K562 (cell line): Measurements from ENCODE around the gene NSMF. TPM values are rescaled to one million over a fixed set of nuclear protein-coding genes. Genes with fewer than 3 reads are reported as not detected.

Source experiments
- ATAC-seq: fragments of 200-7000 bp; cut with Tn5 transposase; 3 replicates; pipeline ENCODE4 v1.9.1; 2020; ENCODE audit warnings: moderate library complexity
- BruUV-seq: library from RNA; stranded (reverse); fragments of 400-500 nt; replicated peaks from 2 replicates; lab custom pipeline; 2021; lab: Mats Ljungman, UMichigan
- CTCF ChIA-PET: fragments of 300-600 bp; formaldehyde crosslinking; extraction: SDS; loops from one replicate; lab custom pipeline; 2021; ENCODE audit warnings: low intra/inter-chr PET ratio; lab: Yijun Ruan, JAX
- POLR2A ChIA-PET: fragments of 300-600, 350-650 bp; sonication (Branson Sonifier 250); formaldehyde crosslinking; extraction: SDS; loops from one replicate; lab custom pipeline; 2021; ENCODE audit warnings: antibody characterized with exemption, inconsistent platforms; lab: Yijun Ruan, JAX
- DNase-seq, 4 experiments: peaks; one replicate each; pipeline versions ENCODE4 v3.0.0 to v3.0.0-alpha.2; 2011 to 2018; ENCODE audit warnings: low spot score in 3 of 4, mixed read lengths in 3 of 4; ENCODE audit errors: extremely low read depth in 1 of 4
- FAIRE-seq: peaks from 2 replicates; lab custom pipeline; 2011; peaks lifted over from hg19 to GRCh38; lab: Jason Lieb, UNC
- H2AFZ ChIP-seq: 2 replicates; pipeline ENCODE4 v1.6.0; 2011; ENCODE audit warnings: low read depth, low read length, control low read depth, inconsistent platforms
- H3K27ac ChIP-seq: fragments of 200-600 bp; 3 replicates; pipeline ENCODE4 v1.8.0; 2011; ENCODE audit warnings: low read depth, mild to moderate bottlenecking, control low read depth, inconsistent platforms, low read length, moderate library complexity, mixed read lengths; ENCODE audit errors: extremely low read depth
- H3K27me3 ChIP-seq, 2 experiments: fragments of 300-600 bp in 1 of 2; 2 replicates in 1 of 2; 3 replicates in 1 of 2; pipeline versions ENCODE4 v1.6.0 to v1.8.0; 2011; ENCODE audit warnings: inconsistent platforms in 2 of 2, low read length in 2 of 2, mild to moderate bottlenecking in 1 of 2, mixed read lengths in 1 of 2, moderate library complexity in 1 of 2; ENCODE audit not compliant: control insufficient read depth in 2 of 2, insufficient read depth in 2 of 2
- H3K36me3 ChIP-seq: fragments of 300-600 bp; 3 replicates; pipeline ENCODE4 v1.8.0; 2011; ENCODE audit warnings: mild to moderate bottlenecking, low read length, inconsistent platforms; ENCODE audit not compliant: control insufficient read depth, insufficient read depth
- H3K4me1 ChIP-seq, 2 experiments: fragments of 200-600 bp in 1 of 2; replicated peaks in 1 of 2; 2 replicates in 1 of 2; 3 replicates in 1 of 2; pipeline versions ENCODE4 v1.5.1 to v1.8.0; 2011; ENCODE audit warnings: inconsistent platforms in 2 of 2, low read length in 2 of 2, mild to moderate bottlenecking in 1 of 2, mixed read lengths in 1 of 2, moderate library complexity in 1 of 2; ENCODE audit not compliant: control insufficient read depth in 2 of 2, insufficient read depth in 2 of 2
- H3K4me2 ChIP-seq: 2 replicates; pipeline ENCODE4 v1.6.1; 2011; ENCODE audit warnings: low read length, control low read depth, inconsistent platforms, mixed read lengths; ENCODE audit not compliant: insufficient read depth
- H3K4me3 ChIP-seq: fragments of 200-600 bp; sonication (generic), shearing (Covaris generic); 2 replicates; pipeline ENCODE4 v1.5.1; 2016; ENCODE audit warnings: control low read depth, inconsistent platforms
- H3K79me2 ChIP-seq: fragments of 200-600 bp; 3 replicates; pipeline ENCODE4 v1.8.0; 2011; ENCODE audit warnings: low read length, inconsistent platforms; ENCODE audit not compliant: control insufficient read depth, insufficient read depth
- H3K9ac ChIP-seq, 2 experiments: 2 replicates each; pipeline versions ENCODE4 v1.6.0 to v1.6.1; 2011; ENCODE audit warnings: low read depth in 2 of 2, low read length in 2 of 2, control low read depth in 1 of 2, inconsistent platforms in 1 of 2, mild to moderate bottlenecking in 1 of 2, mixed read lengths in 1 of 2; ENCODE audit not compliant: insufficient read depth in 1 of 2
- H3K9me1 ChIP-seq: one replicate; pipeline ENCODE4 v1.6.0; 2011; ENCODE audit warnings: inconsistent platforms, mild to moderate bottlenecking, low read length, moderate library complexity; ENCODE audit not compliant: control insufficient read depth, insufficient read depth
- H3K9me3 ChIP-seq: replicated peaks from 2 replicates; pipeline ENCODE4 v1.5.1; 2011; ENCODE audit warnings: low read depth, low read length, inconsistent platforms; ENCODE audit not compliant: control insufficient read depth, insufficient read depth
- H4K20me1 ChIP-seq: replicated peaks from 2 replicates; pipeline ENCODE4 v1.6.1; 2011; ENCODE audit warnings: low read length, inconsistent platforms, mixed read lengths; ENCODE audit not compliant: control insufficient read depth, insufficient read depth
- EGR1 ChIP-seq: fragments of 450-650 bp; conservative IDR thresholded peaks from 2 replicates; pipeline ENCODE4 v1.6.1; 2017; ENCODE audit warnings: mild to moderate bottlenecking
- POLR3A ChIP-seq: IDR thresholded peaks from 2 replicates; pipeline ENCODE4 v1.6.1; 2011; ENCODE audit warnings: borderline replicate concordance, mild to moderate bottlenecking, moderate library complexity; ENCODE audit not compliant: insufficient read length, insufficient read depth; ENCODE audit errors: extremely low read depth
- USF1 ChIP-seq: sonication (generic); formaldehyde crosslinking; IDR thresholded peaks from 2 replicates; pipeline ENCODE4 v1.9.0; 2022; ENCODE audit warnings: mild to moderate bottlenecking, missing genetic modification reagents
- XRCC3 ChIP-seq: fragments of 450-650 bp; IDR thresholded peaks from 2 replicates; pipeline ENCODE4 v1.6.1; 2017; ENCODE audit warnings: mild to moderate bottlenecking, moderate library complexity
- ZBTB8A ChIP-seq: fragments of 450-650 bp; IDR thresholded peaks from 2 replicates; pipeline ENCODE4 v1.6.1; 2018; ENCODE audit warnings: mild to moderate bottlenecking, moderate library complexity; ENCODE audit not compliant: partially characterized antibody
- WGBS: fragments of 100-300 bp; shearing (Covaris generic); methylation state at CpG from one replicate; pipeline ENCODE4 v1.1.6; 2016; ENCODE audit warnings: low coverage, mixed read lengths; ENCODE audit not compliant: insufficient coverage; ENCODE audit errors: missing lambda C conversion rate; 5-methylcytosine and 5-hydroxymethylcytosine counted together
- in situ Hi-C: fragments of 300-500 bp; cut with MboI; formaldehyde crosslinking; loops from 4 replicates; pipeline ENCODE4 v1.15.0; 2018; ENCODE audit warnings: inconsistent platforms, mixed read lengths
- intact Hi-C: fragments of 100-400 bp; cut with micrococcal nuclease; formaldehyde crosslinking; loops from 2 replicates; pipeline ENCODE4 v1.14.2; 2022
- polyA plus RNA-seq, 8 experiments: library from polyadenylated mRNA; depleted of rRNA in 4 of 8; stranded (reverse) in 5 of 8; unstranded in 3 of 8; fragments of >200 nt; fragmentation: Nextera tagmentation in 2 of 8; fragmentation: Illumina TruSeq in 1 of 8; extraction: Ambion mirVana in 2 of 8; extraction: Trizol in 1 of 8; gene quantifications; 2 replicates each; pipeline versions ENCODE4 v1.2.1 to v1.2.3, GENCODE V29; 2011 to 2014; ENCODE audit warnings: inconsistent platforms in 1 of 8, missing spikeins in 1 of 8
- total RNA-seq, 7 experiments: library from RNA; depleted of rRNA in 6 of 7; stranded (reverse); fragments of >200 nt in 6 of 7; fragmentation: Illumina TruSeq in 2 of 7; extraction: Trizol in 2 of 7; gene quantifications; 2 replicates each; pipeline versions ENCODE4 v1.2.1 to v1.2.3, GENCODE V29; 2011 to 2021; ENCODE audit warnings: low replicate concordance in 1 of 7

Gene NSMF
- total and polyA plus RNA-seq, 9 of the 15 experiments (the other 6 are each of a cell fraction or from before 2014, with no cell fraction given): 0.20 to 82.7 (median 29.3) TPM

GRCh38 chr9:137434498-137435380 lies 24.4 kb downstream of the NSMF start:
- H3K79me2 ChIP-seq: no peaks in the 10 kb centered on the region
- no peak overlapping the region for H3K4me3 ChIP-seq
- peaks cover 14 to 91% of the 10 kb centered on the region in 2 experiments; a peak in 4 of 5 replicates for H3K4me1 ChIP-seq
- no peaks in the 10 kb centered on the region for H3K27me3 ChIP-seq
- no peaks in the 10 kb centered on the region for H4K20me1 ChIP-seq
- no peak overlapping the region for H3K27ac ChIP-seq
- POLR2A ChIA-PET: interaction anchor here (0.5 to 3.5 kb wide), 4 partner anchors 10 to 206 kb away, joined by 3 to 21 read pairs (median 3); partner anchors contain the start of genes EXD3 and NOXA1
- no peaks in the 10 kb centered on the region for H3K9me1 ChIP-seq
- no peak overlapping the region for H3K4me2 ChIP-seq
- H2AFZ ChIP-seq: no peak overlapping the region
- no peaks in the 10 kb centered on the region for H3K9me3 ChIP-seq
- H3K36me3 ChIP-seq: no peaks in the 10 kb centered on the region
- peak overlapping the region in 1 of 2 experiments; percentile 91; a peak in 1 of 4 replicates for H3K9ac ChIP-seq
- 81% methylated on average over 38 of the region's 43 CpGs for WGBS
- intact Hi-C loops: no loop called here
- CTCF ChIA-PET: no interaction called here
- BruUV-seq: no TSS peak
- TF ChIP-seq XRCC3 (no peak), ZBTB8A (no peak), POLR3A (no peak), USF1 (CRISPR knock-in tag) (0 out of 2 replicates have a peak, but pooled peaks have one; percentile 6), EGR1 (peak; percentile 28)
- no peak for DNase-seq
- in situ Hi-C loops: no loop called here
- FAIRE-seq: no peak
- no peak for ATAC-seq
